OCI-LY3 (cell line): ENCODE results near the gene PRKAR2A.
"Not testable (repeated sequence)": the region's sequence is repeated elsewhere in the genome, so short reads cannot be mapped to it uniquely, and the experiment has no call there.

Experiments used
- CTCF ChIP-seq: fragments of 200-600, 300-600 bp; sonication (generic); IDR thresholded peaks from 2 replicates; pipeline ENCODE4 v1.5.1; 2014; ENCODE audit warnings: antibody characterized with exemption, low read length, low read depth
- EZH2phosphoT487 ChIP-seq: fragments of 200-600 bp; shearing (Covaris generic); IDR thresholded peaks from 2 replicates; pipeline ENCODE4 v1.6.1; 2018; ENCODE audit warnings: antibody characterized with exemption, mixed run types, low read depth

- not testable (repeated sequence) for TF ChIP-seq CTCF, EZH2phosphoT487
Measured at GRCh38 chr3:48725185-48725855, 122.4 kb downstream of the PRKAR2A start.
